Astrocyte (in vitro differentiated cells and primary cell): ENCODE results near the gene POLE. TPM values are rescaled to one million over a fixed set of nuclear protein-coding genes. Genes with fewer than 3 reads are reported as not detected.

Experiments used
- DNase-seq: peaks from one replicate; pipeline ENCODE4 v3.0.0-alpha.2; 2010; ENCODE audit warnings: low read depth
- FAIRE-seq: peaks from 2 replicates; lab custom pipeline; 2011; peaks lifted over from hg19 to GRCh38; lab: Jason Lieb, UNC
- H2AFZ ChIP-seq: 2 replicates; pipeline ENCODE4 v1.6.0; 2012; ENCODE audit warnings: low read depth, low read length, inconsistent platforms
- H3K27ac ChIP-seq: 2 replicates; pipeline ENCODE4 v1.5.1; 2011; ENCODE audit warnings: low read depth, low read length, inconsistent platforms
- H3K27me3 ChIP-seq: 2 replicates; pipeline ENCODE4 v1.6.0; 2011; ENCODE audit warnings: low read length, inconsistent platforms; ENCODE audit not compliant: insufficient read depth
- H3K36me3 ChIP-seq: 2 replicates; pipeline ENCODE4 v1.5.1; 2011; ENCODE audit warnings: low read length, inconsistent platforms; ENCODE audit not compliant: insufficient read depth
- H3K4me1 ChIP-seq: 2 replicates; pipeline ENCODE4 v1.5.1; 2011; ENCODE audit warnings: low read length, inconsistent platforms; ENCODE audit not compliant: insufficient read depth
- H3K4me2 ChIP-seq: 2 replicates; pipeline ENCODE4 v1.6.0; 2012; ENCODE audit warnings: low read length, inconsistent platforms
- H3K4me3 ChIP-seq: 2 replicates; pipeline ENCODE4 v1.5.1; 2011; ENCODE audit warnings: low read depth, mild to moderate bottlenecking, low read length, inconsistent platforms; ENCODE audit not compliant: insufficient read depth
- H3K79me2 ChIP-seq: 2 replicates; pipeline ENCODE4 v1.6.0; 2012; ENCODE audit warnings: mild to moderate bottlenecking, low read length, inconsistent platforms; ENCODE audit not compliant: insufficient read depth
- H3K9ac ChIP-seq: 2 replicates; pipeline ENCODE4 v1.6.0; 2012; ENCODE audit warnings: mild to moderate bottlenecking, low read length, inconsistent platforms
- H3K9me3 ChIP-seq: 2 replicates; pipeline ENCODE4 v1.5.1; 2012; ENCODE audit warnings: low read depth, mild to moderate bottlenecking, low read length, inconsistent platforms; ENCODE audit not compliant: insufficient read depth
- H4K20me1 ChIP-seq: 2 replicates; pipeline ENCODE4 v1.6.0; 2012; ENCODE audit warnings: low read length, inconsistent platforms; ENCODE audit not compliant: insufficient read depth
- H3K27ac Mint-ChIP-seq: one replicate; pipeline ENCODE4 v1.8.0; 2021; ENCODE audit warnings: mild to moderate bottlenecking, mixed read lengths; ENCODE audit not compliant: unreplicated experiment
- H3K27me3 Mint-ChIP-seq: one replicate; pipeline ENCODE4 v1.8.0; 2021; ENCODE audit warnings: low read depth, mixed read lengths; ENCODE audit not compliant: unreplicated experiment
- H3K36me3 Mint-ChIP-seq: one replicate; pipeline ENCODE4 v1.8.0; 2021; ENCODE audit warnings: low read depth, mixed read lengths; ENCODE audit not compliant: unreplicated experiment
- H3K4me1 Mint-ChIP-seq: one replicate; pipeline ENCODE4 v1.8.0; 2021; ENCODE audit warnings: low read depth, mixed read lengths; ENCODE audit not compliant: unreplicated experiment
- H3K4me3 Mint-ChIP-seq: one replicate; pipeline ENCODE4 v1.8.0; 2021; ENCODE audit warnings: mild to moderate bottlenecking, moderate library complexity, mixed read lengths; ENCODE audit not compliant: unreplicated experiment
- H3K9me3 Mint-ChIP-seq: one replicate; pipeline ENCODE4 v1.8.0; 2021; ENCODE audit warnings: mild to moderate bottlenecking, mixed read lengths; ENCODE audit not compliant: unreplicated experiment
- CTCF ChIP-seq: IDR thresholded peaks from 2 replicates; pipeline ENCODE4 v1.5.1; 2011; ENCODE audit warnings: low read depth, mild to moderate bottlenecking, inconsistent platforms, low read length, moderate library complexity; ENCODE audit not compliant: insufficient read depth
- EZH2 ChIP-seq: IDR thresholded peaks from 2 replicates; pipeline ENCODE4 v1.6.1; 2012; ENCODE audit warnings: mild to moderate bottlenecking, low read length, inconsistent platforms; ENCODE audit not compliant: insufficient read depth
- total RNA-seq: library from RNA; stranded (reverse); gene quantifications from 2 replicates; pipeline ENCODE4 v1.2.1, GENCODE V29; 2021

The POLE gene
- total RNA-seq, 1 donor from 2014 or later, result 15.4 TPM

DNA sequence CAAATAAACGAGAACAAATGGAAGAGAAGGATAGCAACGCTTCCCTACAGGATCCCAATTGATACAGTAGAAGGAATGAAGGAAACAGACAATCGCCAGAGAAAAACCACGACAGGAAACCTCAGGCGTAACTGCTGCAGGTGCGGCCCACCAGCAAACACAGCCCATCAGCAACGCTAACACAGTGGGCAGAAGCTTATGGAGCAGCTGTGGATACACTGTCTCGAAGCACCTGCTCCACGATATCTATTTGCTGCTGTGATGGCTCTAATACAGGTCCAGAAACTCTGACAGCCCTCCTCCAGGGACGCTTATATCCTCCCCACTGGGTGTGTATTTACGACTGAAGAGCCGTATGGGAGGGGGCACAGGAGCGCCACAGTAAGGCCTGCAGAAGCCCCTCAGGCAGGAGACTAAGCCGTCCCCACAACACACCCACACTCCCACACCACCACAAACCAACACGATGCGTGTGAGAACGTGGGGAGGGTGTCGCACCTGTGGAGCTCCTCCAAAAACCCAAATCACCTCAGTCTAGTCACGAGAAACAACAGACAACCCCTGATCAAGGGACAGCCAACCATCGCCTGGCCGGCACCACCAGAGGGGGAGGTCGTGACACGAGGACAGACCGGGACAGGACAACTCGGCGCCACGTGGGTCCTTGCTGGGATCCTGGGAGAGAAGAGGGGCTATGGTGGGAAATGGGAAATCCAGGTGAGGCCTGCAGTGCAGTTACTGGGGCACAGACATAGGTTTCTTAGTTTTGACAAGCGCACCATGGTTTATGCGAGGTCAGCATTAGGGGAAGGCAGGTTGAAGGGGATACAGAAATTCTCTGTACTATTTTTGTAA, 24.0 kb downstream of the POLE start:
- peaks cover 22% of the 10 kb centered on the region for H3K36me3 Mint-ChIP-seq
- no peaks in the 10 kb centered on the region for H3K27me3 Mint-ChIP-seq
- no peak overlapping the region for H3K4me3 Mint-ChIP-seq
- Histone ChIP-seq H3K27ac (no peak overlapping the region), H3K79me2 (no peaks in the 10 kb centered on the region), H3K36me3 (peaks cover 22% of the 10 kb centered on the region), H3K9me3 (no peaks in the 10 kb centered on the region), H3K4me1 (no peaks in the 10 kb centered on the region), H3K4me3 (no peak overlapping the region), H2AFZ (no peak overlapping the region), H3K4me2 (no peak overlapping the region), H3K27me3 (no peaks in the 10 kb centered on the region), H4K20me1 (no peaks in the 10 kb centered on the region), H3K9ac (no peak overlapping the region)
- peaks cover 2% of the 10 kb centered on the region for H3K9me3 Mint-ChIP-seq
- DNase-seq (no peak), FAIRE-seq (no peak)
- H3K27ac Mint-ChIP-seq, result no peak overlapping the region
- no peaks in the 10 kb centered on the region for H3K4me1 Mint-ChIP-seq
- TF ChIP-seq EZH2, result no peak
- no peak for TF ChIP-seq CTCF

DNA sequence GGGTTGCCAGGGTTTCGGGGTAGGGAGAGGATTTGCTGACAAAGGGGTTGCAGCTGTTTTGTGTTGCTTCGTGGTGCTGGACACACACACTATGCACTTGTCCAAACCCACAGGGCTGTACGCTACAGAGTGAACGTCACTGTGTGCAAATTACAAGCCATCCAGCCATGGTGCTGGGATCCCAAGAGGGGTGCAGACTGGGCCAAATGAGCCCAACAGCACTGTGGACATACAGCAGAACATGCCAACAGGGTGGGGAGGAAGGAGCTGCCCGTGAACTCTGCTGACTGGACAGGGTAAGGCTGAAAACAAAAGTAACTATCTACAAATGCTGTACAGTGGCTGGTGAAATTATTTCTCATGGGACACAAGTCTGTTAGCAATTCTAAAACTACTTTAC, 25.2 kb downstream of the POLE start:
- H4K20me1 ChIP-seq, result no peaks in the 10 kb centered on the region
- Mint-ChIP-seq H3K27ac (no peak overlapping the region), H3K4me3 (no peak overlapping the region), H3K27me3 (peaks cover 3% of the 10 kb centered on the region), H3K9me3 (no peaks in the 10 kb centered on the region), H3K36me3 (peaks cover 27% of the 10 kb centered on the region), H3K4me1 (no peaks in the 10 kb centered on the region)
- TF ChIP-seq EZH2, result no peak
- H3K36me3 ChIP-seq, result peaks cover 23% of the 10 kb centered on the region
- H2AFZ ChIP-seq, result no peak overlapping the region
- DNase-seq (no peak), FAIRE-seq (no peak)
- H3K27ac ChIP-seq, result no peak overlapping the region
- H3K4me3 ChIP-seq, result no peak overlapping the region
- H3K9me3 ChIP-seq, result no peaks in the 10 kb centered on the region
- H3K27me3 ChIP-seq, result no peaks in the 10 kb centered on the region
- no peak overlapping the region for H3K4me2 ChIP-seq
- no peak overlapping the region for H3K9ac ChIP-seq
- H3K4me1 ChIP-seq, result no peaks in the 10 kb centered on the region
- H3K79me2 ChIP-seq, result no peaks in the 10 kb centered on the region

GRCh38 chr12:132660996-132661395, 26.1 kb downstream of the POLE start:
- H3K4me3 Mint-ChIP-seq, result no peak overlapping the region
- no peaks in the 10 kb centered on the region for H3K9me3 Mint-ChIP-seq
- no peak for TF ChIP-seq CTCF
- TF ChIP-seq EZH2, result no peak
- H3K4me2 ChIP-seq, result no peak overlapping the region
- DNase-seq, result no peak
- H3K27ac ChIP-seq, result no peak overlapping the region
- H3K4me1 Mint-ChIP-seq, result no peaks in the 10 kb centered on the region
- H3K36me3 Mint-ChIP-seq, result peaks cover 24% of the 10 kb centered on the region
- H3K27me3 Mint-ChIP-seq, result peaks cover 3% of the 10 kb centered on the region
- H4K20me1 ChIP-seq, result no peaks in the 10 kb centered on the region
- no peak overlapping the region for H3K4me3 ChIP-seq
- no peaks in the 10 kb centered on the region for H3K4me1 ChIP-seq
- no peak for FAIRE-seq
- H2AFZ ChIP-seq, result no peak overlapping the region
- no peaks in the 10 kb centered on the region for H3K9me3 ChIP-seq
- no peaks in the 10 kb centered on the region for H3K27me3 ChIP-seq
- H3K79me2 ChIP-seq, result no peaks in the 10 kb centered on the region
- peaks cover 22% of the 10 kb centered on the region for H3K36me3 ChIP-seq
- H3K9ac ChIP-seq, result no peak overlapping the region
- H3K27ac Mint-ChIP-seq, result no peak overlapping the region
